ENCODE measurements around the gene TSPAN10.
A peak's percentile ranks its signal among the peaks of the same experiment; 100 is the strongest.

TSPAN10 gene

GRCh38 chr17:81621494-81622130 is 15.4 kb upstream of the TSPAN10 start:
- DNase-seq = no peak
- in situ Hi-C loops (cut with HindIII; ENCODE audit: low pct_ligation_motif_present, low pct_unique_long_range_greater_than_20kb, low sequenced_read_pairs) = no loop called here

- no peak for DNase-seq
- in situ Hi-C loops (cut with HindIII; ENCODE audit: low pct_ligation_motif_present, low pct_unique_long_range_greater_than_20kb, low sequenced_read_pairs) = no loop called here
Measured at GRCh38 chr17:81630274-81630673, 6.7 kb upstream of the TSPAN10 start.

- in situ Hi-C loops (cut with HindIII; ENCODE audit: low pct_ligation_motif_present, low pct_unique_long_range_greater_than_20kb, low sequenced_read_pairs) = no loop called here
- no peak for DNase-seq
Measured at GRCh38 chr17:81631482-81631881, 5.5 kb upstream of the TSPAN10 start.

- in situ Hi-C loops (cut with HindIII; ENCODE audit: low pct_ligation_motif_present, low pct_unique_long_range_greater_than_20kb, low sequenced_read_pairs) = no loop called here
- DNase-seq = no peak
Measured at GRCh38 chr17:81635431-81635830, 1.6 kb upstream of the TSPAN10 start.

- in situ Hi-C loops (cut with HindIII; ENCODE audit: low pct_ligation_motif_present, low pct_unique_long_range_greater_than_20kb, low sequenced_read_pairs) = no loop called here
- DNase-seq = peak; percentile 76
Measured at GRCh38 chr17:81635973-81636504, 957 bp upstream of the TSPAN10 start.

- in situ Hi-C loops (cut with HindIII; ENCODE audit: low pct_ligation_motif_present, low pct_unique_long_range_greater_than_20kb, low sequenced_read_pairs) = no loop called here
Measured at GRCh38 chr17:81638683-81639082, 1.7 kb downstream of the TSPAN10 start.

GRCh38 chr17:81640011-81640410 is 3.0 kb downstream of the TSPAN10 start:
- in situ Hi-C loops (cut with HindIII; ENCODE audit: low pct_ligation_motif_present, low pct_unique_long_range_greater_than_20kb, low sequenced_read_pairs) = no loop called here
- no peak for DNase-seq

More at GRCh38 chr17:81638683-81639082, 1.7 kb downstream of the TSPAN10 start:
- DNase-seq = no peak

GRCh38 chr17:81641825-81642489 is 5.0 kb downstream of the TSPAN10 start:
- DNase-seq = peak; percentile 63
- in situ Hi-C loops (cut with HindIII; ENCODE audit: low pct_ligation_motif_present, low pct_unique_long_range_greater_than_20kb, low sequenced_read_pairs) = no loop called here

- in situ Hi-C loops (cut with HindIII; ENCODE audit: low pct_ligation_motif_present, low pct_unique_long_range_greater_than_20kb, low sequenced_read_pairs) = no loop called here
- DNase-seq = no peak
Measured at GRCh38 chr17:81644496-81644895, 7.5 kb downstream of the TSPAN10 start.

GRCh38 chr17:81644976-81645952 is 8.3 kb downstream of the TSPAN10 start:
- in situ Hi-C loops (cut with HindIII; ENCODE audit: low pct_ligation_motif_present, low pct_unique_long_range_greater_than_20kb, low sequenced_read_pairs) = no loop called here
- no peak for DNase-seq

GRCh38 chr17:81646869-81647600 is 10.0 kb downstream of the TSPAN10 start:
- DNase-seq = no peak
- in situ Hi-C loops (cut with HindIII; ENCODE audit: low pct_ligation_motif_present, low pct_unique_long_range_greater_than_20kb, low sequenced_read_pairs) = no loop called here

- no peak for DNase-seq
- in situ Hi-C loops (cut with HindIII; ENCODE audit: low pct_ligation_motif_present, low pct_unique_long_range_greater_than_20kb, low sequenced_read_pairs) = no loop called here
Measured at GRCh38 chr17:81647640-81648012, 10.6 kb downstream of the TSPAN10 start.

- in situ Hi-C loops (cut with HindIII; ENCODE audit: low pct_ligation_motif_present, low pct_unique_long_range_greater_than_20kb, low sequenced_read_pairs) = no loop called here
- no peak for DNase-seq
Measured at GRCh38 chr17:81648013-81648706, 11.2 kb downstream of the TSPAN10 start.

- in situ Hi-C loops (cut with HindIII; ENCODE audit: low pct_ligation_motif_present, low pct_unique_long_range_greater_than_20kb, low sequenced_read_pairs) = no loop called here
- no peak for DNase-seq
Measured at GRCh38 chr17:81648707-81649085, 11.7 kb downstream of the TSPAN10 start.

GRCh38 chr17:81650951-81651350 is 14.0 kb downstream of the TSPAN10 start:
- in situ Hi-C loops (cut with HindIII; ENCODE audit: low pct_ligation_motif_present, low pct_unique_long_range_greater_than_20kb, low sequenced_read_pairs) = no loop called here

GRCh38 chr17:81651692-81652091 is 14.7 kb downstream of the TSPAN10 start:
- in situ Hi-C loops (cut with HindIII; ENCODE audit: low pct_ligation_motif_present, low pct_unique_long_range_greater_than_20kb, low sequenced_read_pairs) = no loop called here
- DNase-seq = peak; percentile 96

More at GRCh38 chr17:81650951-81651350, 14.0 kb downstream of the TSPAN10 start:
- no peak for DNase-seq

- DNase-seq = no peak
- in situ Hi-C loops (cut with HindIII; ENCODE audit: low pct_ligation_motif_present, low pct_unique_long_range_greater_than_20kb, low sequenced_read_pairs) = no loop called here
Measured at GRCh38 chr17:81652906-81653771, 16.1 kb downstream of the TSPAN10 start.

Data from ACHN (cell line).